Non-pigmented ciliary epithelial cell (primary cell): ENCODE results near the gene TEC.
A peak's percentile ranks its signal among the peaks of the same experiment; 100 is the strongest.

Experiments used
- DNase-seq: peaks from one replicate; pipeline ENCODE4 v3.0.0-alpha.2; 2010; ENCODE audit warnings: low read depth

Gene TEC

GRCh38 chr4:48163746-48164145 is 105.9 kb downstream of the TEC start:
- DNase-seq, result no peak

GRCh38 chr4:48162162-48162561 is 107.5 kb downstream of the TEC start:
- no peak for DNase-seq

- DNase-seq, result no peak
These were observed 112.4 kb downstream of the TEC start for GRCh38 chr4:48157271-48157670.

- no peak for DNase-seq
These were observed 113.2 kb downstream of the TEC start for GRCh38 chr4:48156423-48156822.

- DNase-seq, result no peak
These were observed 115.7 kb downstream of the TEC start for GRCh38 chr4:48153791-48154550.

- DNase-seq, result no peak
These were observed 117.4 kb downstream of the TEC start for GRCh38 chr4:48152259-48152658.

GRCh38 chr4:48149827-48150370 is 119.7 kb downstream of the TEC start:
- DNase-seq, result no peak

- DNase-seq, result no peak
These were observed 122.0 kb downstream of the TEC start for GRCh38 chr4:48147621-48148020.

GRCh38 chr4:48141048-48141447 is 128.6 kb downstream of the TEC start:
- peak; percentile 9 for DNase-seq

- DNase-seq, result no peak
These were observed 129.9 kb downstream of the TEC start for GRCh38 chr4:48139691-48140090.

GRCh38 chr4:48138936-48139335 is 130.7 kb downstream of the TEC start:
- no peak for DNase-seq

- DNase-seq, result no peak
These were observed 131.1 kb downstream of the TEC start for GRCh38 chr4:48138511-48138910.

- no peak for DNase-seq
These were observed 131.8 kb downstream of the TEC start for GRCh38 chr4:48137846-48138245.

GRCh38 chr4:48134081-48134480 is 135.6 kb downstream of the TEC start, which contains the start of gene TXK:
TSS of gene TXK (minus strand) at chr4:48134250. CDS start at chr4:48134170, 80 bp downstream.
- DNase-seq, result no peak

GRCh38 chr4:48133669-48134068 is 136.0 kb downstream of the TEC start:
- DNase-seq, result no peak

- no peak for DNase-seq
These were observed 137.9 kb downstream of the TEC start for GRCh38 chr4:48131736-48132135.

GRCh38 chr4:48130100-48130499 is 139.5 kb downstream of the TEC start:
- no peak for DNase-seq

- DNase-seq, result no peak
These were observed 140.2 kb downstream of the TEC start for GRCh38 chr4:48129307-48130014.

GRCh38 chr4:48127682-48128404 is 141.8 kb downstream of the TEC start:
- DNase-seq, result peak; percentile 88

GRCh38 chr4:48127231-48127630 is 142.4 kb downstream of the TEC start:
- DNase-seq, result no peak

GRCh38 chr4:48126621-48127020 is 143.0 kb downstream of the TEC start:
- no peak for DNase-seq

GRCh38 chr4:48124870-48125269 is 144.8 kb downstream of the TEC start:
- no peak for DNase-seq

- no peak for DNase-seq
These were observed 146.9 kb downstream of the TEC start for GRCh38 chr4:48122756-48123155.
